Skeletal muscle cell (primary cell): ENCODE data around the gene DOCK2.
"Not testable (repeated sequence)": the region's sequence is repeated elsewhere in the genome, so short reads cannot be mapped to it uniquely, and the experiment has no call there.

Experiments
- DNase-seq: peaks from one replicate; pipeline ENCODE4 v3.0.0-alpha.2; 2010; ENCODE audit warnings: low read depth
- H3K4me3 ChIP-seq: 2 replicates; pipeline ENCODE4 v1.5.1; 2011; ENCODE audit warnings: low read depth, mild to moderate bottlenecking, control low read depth, low read length, moderate library complexity

The DOCK2 gene

GRCh38 chr5:169637085-169637548, at the start of gene DOCK2:
DOCK2 (plus strand) TSS chr5:169637275; CDS start chr5:169637327, 52 bp downstream.
- DNase-seq, result no peak
- peak within 1 kb of the TSS; percentile 32 for H3K4me3 ChIP-seq

DNA sequence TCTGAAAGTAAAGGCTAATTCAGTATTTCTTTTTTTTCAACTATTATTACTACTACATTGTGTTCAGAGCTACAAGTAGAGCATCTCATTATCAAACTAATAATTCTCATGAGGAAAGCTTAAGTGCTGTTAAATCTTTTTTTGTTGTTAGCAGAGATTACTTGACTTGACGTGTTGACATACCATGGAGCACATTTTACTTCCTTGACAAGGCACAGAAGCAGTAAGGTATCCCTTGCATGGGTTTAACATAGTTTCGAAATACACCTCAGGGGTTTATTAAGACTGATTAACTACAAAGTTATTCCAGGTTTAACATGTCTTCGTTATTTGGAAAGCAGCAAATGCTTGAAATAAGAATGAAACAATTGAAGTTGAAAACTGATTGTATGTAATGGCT, 46.5 kb upstream of the DOCK2 start:
- H3K4me3 ChIP-seq, result no peak overlapping the region
- no peak for DNase-seq

DNA sequence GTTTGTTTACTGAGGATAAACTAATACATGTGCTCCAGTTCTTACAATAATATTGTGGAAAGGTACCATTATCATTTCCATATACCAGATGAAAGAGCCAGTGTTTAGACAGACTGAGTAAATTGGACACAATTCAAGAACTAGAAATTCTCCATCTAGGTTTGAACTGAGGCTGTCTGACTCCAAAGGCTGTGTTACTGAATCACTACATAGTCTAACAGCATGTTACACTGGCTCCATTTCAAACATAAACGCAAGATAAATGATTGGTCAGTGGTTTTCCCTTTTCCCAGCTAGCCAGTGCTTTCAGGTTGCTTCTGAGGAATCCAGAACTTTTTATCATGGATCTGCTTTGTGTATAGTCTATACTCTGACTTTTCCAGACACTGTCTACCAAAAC, 45.4 kb upstream of the DOCK2 start:
- no peak for DNase-seq
- no peak overlapping the region for H3K4me3 ChIP-seq

GRCh38 chr5:169592937-169593650, 44.0 kb upstream of the DOCK2 start:
- no peak overlapping the region for H3K4me3 ChIP-seq

DNA sequence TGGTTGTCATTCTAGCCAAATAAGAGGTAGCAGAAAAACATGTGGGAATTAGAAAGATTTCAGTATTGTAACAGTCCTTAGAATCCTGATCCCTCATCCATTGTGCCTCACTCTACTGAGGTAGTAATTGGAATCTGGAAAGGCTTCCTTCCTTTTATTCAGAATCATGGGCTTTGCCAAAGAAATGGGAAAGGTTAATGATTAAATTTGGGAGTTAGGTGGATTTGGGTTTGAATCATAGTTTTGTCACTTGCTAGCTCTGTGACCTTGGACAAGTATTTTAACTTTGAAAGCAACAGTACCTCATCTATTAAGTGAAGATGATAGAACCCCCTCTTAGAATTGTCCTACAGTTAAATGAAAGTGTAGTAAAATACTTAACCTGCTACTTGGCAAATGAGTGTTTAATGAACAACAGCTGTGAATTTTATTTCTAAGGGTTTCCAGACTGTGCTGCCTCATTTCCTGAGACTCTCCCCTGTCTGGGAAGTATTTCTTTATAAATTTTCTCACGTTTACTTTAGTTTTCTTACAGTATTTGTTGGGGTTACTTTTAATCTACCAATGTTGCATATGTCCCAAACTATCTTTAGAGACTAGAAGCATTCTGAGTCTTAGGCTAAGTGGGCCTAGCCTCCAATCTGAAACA, 41.8 kb upstream of the DOCK2 start:
- H3K4me3 ChIP-seq, result no peak overlapping the region
- no peak for DNase-seq

More at GRCh38 chr5:169592937-169593650, 44.0 kb upstream of the DOCK2 start:
- DNase-seq, result no peak

- no peak for DNase-seq
- no peak overlapping the region for H3K4me3 ChIP-seq
Observed at GRCh38 chr5:169599451-169599850, 37.6 kb upstream of the DOCK2 start.

DNA sequence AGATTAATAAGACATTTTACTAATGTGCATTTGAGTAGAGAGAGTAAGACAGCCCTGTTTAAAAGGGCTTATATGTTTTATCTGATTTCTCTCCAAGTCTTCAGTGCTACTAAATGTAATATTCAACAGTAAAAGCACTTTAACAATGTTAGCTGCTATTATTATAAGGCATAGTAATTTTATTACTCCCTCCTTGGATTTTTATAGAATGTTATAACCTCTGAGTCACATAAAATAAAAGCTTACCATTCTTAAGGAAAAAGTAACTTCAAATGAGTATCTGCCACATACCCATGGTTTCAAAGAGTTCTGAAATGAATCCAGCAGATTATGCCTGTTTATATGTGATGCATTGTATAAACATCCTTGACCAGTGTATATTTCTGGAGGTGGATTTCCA, 34.5 kb upstream of the DOCK2 start:
- H3K4me3 ChIP-seq, result no peak overlapping the region
- no peak for DNase-seq

DNA sequence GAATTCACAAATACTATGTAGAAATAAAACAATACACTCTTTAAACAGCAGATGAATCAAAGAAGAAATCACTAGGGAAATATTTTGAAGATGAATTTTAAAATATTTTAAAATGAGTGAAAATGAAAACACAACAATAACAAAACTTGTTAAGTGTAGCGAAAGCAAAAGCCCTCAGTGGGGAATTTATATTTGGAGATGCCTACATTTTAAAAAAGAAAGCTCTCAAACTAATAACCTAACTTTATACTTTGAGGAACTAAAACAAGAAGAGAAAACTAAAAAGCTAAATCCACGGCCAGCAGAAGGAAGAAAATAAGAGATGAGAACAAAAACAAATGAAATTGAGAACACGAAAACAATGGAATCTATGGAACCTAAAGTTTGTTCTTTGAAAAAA, 30.8 kb upstream of the DOCK2 start:
- no peak for DNase-seq
- no peak overlapping the region for H3K4me3 ChIP-seq

- no peak overlapping the region for H3K4me3 ChIP-seq
- no peak for DNase-seq
Observed at GRCh38 chr5:169607882-169608281, 29.2 kb upstream of the DOCK2 start.

- H3K4me3 ChIP-seq, result no peak overlapping the region
- DNase-seq, result no peak
Observed at GRCh38 chr5:169609716-169610115, 27.4 kb upstream of the DOCK2 start.

DNA sequence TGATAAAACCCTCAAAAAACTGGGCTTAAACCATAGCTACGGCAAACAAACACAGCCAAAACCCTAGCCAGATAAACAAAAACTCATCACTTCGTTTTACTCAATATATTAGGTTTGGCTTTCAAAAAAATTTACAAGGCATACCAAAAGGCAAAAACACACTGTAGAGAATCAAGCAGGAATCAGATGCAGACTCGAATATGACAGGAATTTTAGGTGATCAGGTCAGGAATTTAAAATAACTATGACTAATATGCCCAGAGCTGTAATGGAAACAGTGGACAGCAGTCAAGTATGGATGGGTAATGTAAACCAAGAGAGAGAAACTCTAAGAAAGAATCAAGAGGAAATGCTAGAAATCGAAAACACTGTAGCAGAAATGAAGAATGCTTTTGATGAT, 26.5 kb upstream of the DOCK2 start:
- DNase-seq, result no peak
- no peak overlapping the region for H3K4me3 ChIP-seq

DNA sequence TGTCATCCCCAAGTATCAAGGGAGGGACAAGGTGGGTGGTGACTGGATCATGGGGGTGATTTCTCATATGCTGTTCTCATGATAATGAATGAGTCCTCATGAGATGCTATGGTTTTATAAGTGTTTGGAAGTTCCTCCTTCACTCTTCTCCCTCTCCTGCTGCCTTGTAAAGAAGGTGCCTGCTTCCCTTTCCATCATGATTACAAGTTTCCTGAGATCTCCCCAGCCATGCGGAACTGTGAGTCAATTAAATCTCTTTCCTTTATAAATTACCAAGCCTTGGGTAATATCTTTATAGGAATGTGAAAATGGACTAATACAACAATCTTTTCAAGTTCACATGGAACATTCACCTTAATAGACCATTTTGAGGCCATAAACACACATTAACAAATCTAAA, 21.5 kb upstream of the DOCK2 start:
- no peak overlapping the region for H3K4me3 ChIP-seq
- no peak for DNase-seq

GRCh38 chr5:169624307-169624706, 12.8 kb upstream of the DOCK2 start:
- DNase-seq, H3K4me3 ChIP-seq: not testable (repeated sequence)

- no peak overlapping the region for H3K4me3 ChIP-seq
- peak; percentile 87 for DNase-seq
Observed at GRCh38 chr5:169626779-169627178, 10.3 kb upstream of the DOCK2 start.

DNA sequence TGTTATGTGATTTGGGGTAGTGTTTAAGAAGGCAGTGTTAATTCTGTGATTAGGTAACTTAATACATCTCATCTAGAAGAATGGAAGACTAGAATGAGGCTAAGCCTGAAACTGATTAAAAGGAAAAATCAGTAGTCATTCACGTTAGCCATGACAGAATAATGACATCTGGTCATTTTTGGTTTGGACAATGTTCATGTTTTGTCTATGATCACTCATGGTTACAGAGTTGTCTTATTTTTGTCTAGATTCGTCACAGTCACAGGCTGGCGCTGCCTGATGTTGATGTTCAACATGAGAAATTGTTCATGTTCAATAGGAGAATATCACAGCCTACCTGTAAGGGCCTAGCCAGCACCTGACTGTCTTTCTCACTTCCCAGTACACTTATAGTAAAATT, 9.5 kb upstream of the DOCK2 start:
- no peak overlapping the region for H3K4me3 ChIP-seq
- no peak for DNase-seq

GRCh38 chr5:169628892-169629291, 8.2 kb upstream of the DOCK2 start:
- H3K4me3 ChIP-seq, result no peak overlapping the region
- peak; percentile 60 for DNase-seq

GRCh38 chr5:169629847-169630548, 7.1 kb upstream of the DOCK2 start:
- no peak overlapping the region for H3K4me3 ChIP-seq
- DNase-seq, result peak; percentile 66

- DNase-seq, result peak; percentile 83
- no peak overlapping the region for H3K4me3 ChIP-seq
Observed at GRCh38 chr5:169631360-169631759, 5.7 kb upstream of the DOCK2 start.

DNA sequence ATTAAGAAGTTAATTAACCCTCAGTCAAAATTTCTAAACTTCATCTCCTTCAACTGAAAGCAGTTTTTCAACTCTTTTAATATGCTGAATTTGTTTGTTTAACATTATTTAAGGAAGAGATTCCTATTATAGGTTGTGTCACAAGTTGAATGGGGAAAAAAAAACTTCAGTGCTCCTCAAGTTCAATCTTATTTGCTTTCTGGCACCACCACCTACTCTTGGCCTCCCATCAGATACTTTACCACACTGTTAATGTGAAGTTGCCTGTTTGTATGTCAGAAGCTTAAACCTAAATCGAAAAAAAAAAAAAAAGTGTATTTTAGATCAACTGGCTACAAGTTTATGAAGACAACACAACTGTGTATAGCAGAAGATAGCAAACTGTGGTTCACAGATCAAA, 4.1 kb upstream of the DOCK2 start:
- no peak overlapping the region for H3K4me3 ChIP-seq
- DNase-seq, result no peak

DNA sequence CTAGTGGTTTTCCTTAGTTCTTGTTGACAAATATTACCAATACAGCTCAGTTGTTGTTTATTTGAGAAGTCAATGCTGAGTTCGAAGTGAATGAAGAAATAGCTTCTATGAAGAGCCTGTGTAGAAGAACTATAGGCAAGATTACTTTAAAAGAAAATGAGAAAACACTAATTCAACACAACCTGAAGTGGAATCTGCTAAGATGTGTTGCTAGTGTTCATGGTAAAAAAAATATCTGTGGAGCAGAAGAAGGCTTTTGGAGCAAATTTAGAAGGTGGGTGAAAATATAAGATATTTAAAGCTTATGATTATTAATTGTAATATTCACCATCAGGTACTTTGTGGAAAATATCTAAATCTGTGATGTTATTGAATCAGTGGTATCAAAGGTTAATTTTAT, 2.5 kb upstream of the DOCK2 start:
- no peak overlapping the region for H3K4me3 ChIP-seq

DNA sequence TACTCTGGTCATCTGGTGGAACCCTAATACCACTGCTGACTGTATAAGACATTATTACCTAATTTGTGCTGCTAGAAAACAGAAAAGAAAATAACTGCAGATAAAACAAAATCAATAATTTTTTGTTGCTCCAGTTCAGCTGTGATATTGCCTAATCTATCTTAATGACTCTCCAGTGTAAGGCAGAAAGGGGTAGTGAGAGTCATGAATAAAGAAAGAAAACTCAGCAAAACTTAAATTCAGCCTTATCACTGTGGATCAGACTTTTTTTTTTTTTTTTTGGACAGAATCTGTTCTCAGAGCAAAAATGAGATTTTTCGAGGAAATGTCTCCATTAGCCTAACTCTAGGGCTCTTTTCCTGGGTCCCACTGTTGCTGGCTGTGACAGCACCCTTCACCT, 1.1 kb upstream of the DOCK2 start:
- no peak overlapping the region for H3K4me3 ChIP-seq
- DNase-seq, result no peak

More for the DNA sequence above, 2.5 kb upstream of the DOCK2 start:
- DNase-seq, result no peak
